ENCODE results near the gene SIRPA. TPM values are rescaled to one million over a fixed set of nuclear protein-coding genes. Genes with fewer than 3 reads are reported as not detected.
A peak's percentile ranks its signal among the peaks of the same experiment; 100 is the strongest.

SIRPA gene
- total RNA-seq, 1 donor: 12.2 TPM

DNA sequence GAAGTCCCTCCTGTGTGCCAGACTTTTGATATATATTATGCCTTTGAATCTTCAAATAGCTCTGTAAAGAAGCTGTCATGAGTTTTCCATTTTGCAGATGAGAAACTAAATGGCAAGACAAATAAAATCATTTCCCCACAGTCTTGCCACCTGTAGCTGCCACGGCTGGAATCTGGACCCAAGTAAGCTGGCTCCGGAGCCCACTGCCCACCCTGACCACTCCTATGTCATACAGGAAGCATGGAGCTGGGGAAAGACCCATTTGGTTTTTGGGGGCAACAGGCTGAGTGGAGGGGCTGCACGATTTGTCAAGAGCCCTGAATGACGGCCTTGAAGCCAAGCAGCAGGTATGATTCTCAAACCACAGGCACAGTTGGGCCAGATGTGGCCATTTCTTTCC, 10.0 kb upstream of the SIRPA start:
- DNase-seq (ENCODE audit: low read depth): no peak
- no peak overlapping the region for H3K4me3 ChIP-seq (ENCODE audit: low read depth, low read length)
- TF ChIP-seq, protein P1, sequence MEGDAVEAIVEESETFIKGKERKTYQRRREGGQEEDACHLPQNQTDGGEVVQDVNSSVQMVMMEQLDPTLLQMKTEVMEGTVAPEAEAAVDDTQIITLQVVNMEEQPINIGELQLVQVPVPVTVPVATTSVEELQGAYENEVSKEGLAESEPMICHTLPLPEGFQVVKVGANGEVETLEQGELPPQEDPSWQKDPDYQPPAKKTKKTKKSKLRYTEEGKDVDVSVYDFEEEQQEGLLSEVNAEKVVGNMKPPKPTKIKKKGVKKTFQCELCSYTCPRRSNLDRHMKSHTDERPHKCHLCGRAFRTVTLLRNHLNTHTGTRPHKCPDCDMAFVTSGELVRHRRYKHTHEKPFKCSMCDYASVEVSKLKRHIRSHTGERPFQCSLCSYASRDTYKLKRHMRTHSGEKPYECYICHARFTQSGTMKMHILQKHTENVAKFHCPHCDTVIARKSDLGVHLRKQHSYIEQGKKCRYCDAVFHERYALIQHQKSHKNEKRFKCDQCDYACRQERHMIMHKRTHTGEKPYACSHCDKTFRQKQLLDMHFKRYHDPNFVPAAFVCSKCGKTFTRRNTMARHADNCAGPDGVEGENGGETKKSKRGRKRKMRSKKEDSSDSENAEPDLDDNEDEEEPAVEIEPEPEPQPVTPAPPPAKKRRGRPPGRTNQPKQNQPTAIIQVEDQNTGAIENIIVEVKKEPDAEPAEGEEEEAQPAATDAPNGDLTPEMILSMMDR (IDR thresholded peaks at IDR 0.05; ENCODE audit: insufficient read depth, low read length): no peak

- no peak for DNase-seq (ENCODE audit: low read depth)
- TF ChIP-seq, protein P1 (IDR thresholded peaks at IDR 0.05; ENCODE audit: insufficient read depth, low read length): no peak
- H3K4me3 ChIP-seq (ENCODE audit: low read depth, low read length): no peak overlapping the region
Measured at GRCh38 chr20:1885940-1886693, 9.1 kb upstream of the SIRPA start.

- no peak for DNase-seq (ENCODE audit: low read depth)
- H3K4me3 ChIP-seq (ENCODE audit: low read depth, low read length): no peak overlapping the region
- TF ChIP-seq, protein P1 (IDR thresholded peaks at IDR 0.05; ENCODE audit: insufficient read depth, low read length): no peak
Measured at GRCh38 chr20:1887321-1887720, 7.9 kb upstream of the SIRPA start.

- no peak for DNase-seq (ENCODE audit: low read depth)
- no peak overlapping the region for H3K4me3 ChIP-seq (ENCODE audit: low read depth, low read length)
- TF ChIP-seq, protein P1 (IDR thresholded peaks at IDR 0.05; ENCODE audit: insufficient read depth, low read length): no peak
Measured at GRCh38 chr20:1887756-1888155, 7.5 kb upstream of the SIRPA start.

GRCh38 chr20:1888796-1889463, 6.3 kb upstream of the SIRPA start:
- TF ChIP-seq, protein P1 (IDR thresholded peaks at IDR 0.05; ENCODE audit: insufficient read depth, low read length): no peak
- peak; percentile 49 for DNase-seq (ENCODE audit: low read depth)

GRCh38 chr20:1890469-1891262, 4.5 kb upstream of the SIRPA start:
- no peak for DNase-seq (ENCODE audit: low read depth)
- TF ChIP-seq, protein P1 (IDR thresholded peaks at IDR 0.05; ENCODE audit: insufficient read depth, low read length): no peak
- no peak overlapping the region for H3K4me3 ChIP-seq (ENCODE audit: low read depth, low read length)

More at GRCh38 chr20:1888796-1889463, 6.3 kb upstream of the SIRPA start:
- no peak overlapping the region for H3K4me3 ChIP-seq (ENCODE audit: low read depth, low read length)

All from fibroblast of the aortic adventitia (primary cell).